Glutamatergic neuron (in vitro differentiated cells): ENCODE measurements around the gene PDZD4. TPM values are rescaled to one million over a fixed set of nuclear protein-coding genes. Genes with fewer than 3 reads are reported as not detected.

Experiments used
- DNase-seq: peaks from one replicate; pipeline ENCODE4 v3.0.0; 2022
- H3K27ac Mint-ChIP-seq: one replicate; pipeline ENCODE4 v1.8.0; 2020; ENCODE audit warnings: mild to moderate bottlenecking, mixed read lengths, inconsistent platforms; ENCODE audit not compliant: unreplicated experiment
- H3K27me3 Mint-ChIP-seq: one replicate; pipeline ENCODE4 v1.8.0; 2020; ENCODE audit warnings: mild to moderate bottlenecking, moderate library complexity, mixed read lengths, inconsistent platforms; ENCODE audit not compliant: unreplicated experiment
- H3K36me3 Mint-ChIP-seq: one replicate; pipeline ENCODE4 v1.8.0; 2020; ENCODE audit warnings: mild to moderate bottlenecking, mixed read lengths, inconsistent platforms; ENCODE audit not compliant: unreplicated experiment
- H3K4me1 Mint-ChIP-seq: one replicate; pipeline ENCODE4 v1.8.0; 2020; ENCODE audit warnings: mild to moderate bottlenecking, low read depth, mixed read lengths, inconsistent platforms; ENCODE audit not compliant: unreplicated experiment
- H3K4me3 Mint-ChIP-seq: one replicate; pipeline ENCODE4 v1.8.0; 2020; ENCODE audit warnings: mild to moderate bottlenecking, mixed read lengths, inconsistent platforms; ENCODE audit not compliant: unreplicated experiment
- H3K9me3 Mint-ChIP-seq: one replicate; pipeline ENCODE4 v1.8.0; 2020; ENCODE audit warnings: mild to moderate bottlenecking, moderate library complexity, mixed read lengths, inconsistent platforms; ENCODE audit not compliant: unreplicated experiment
- total RNA-seq: library from RNA; stranded (reverse); fragmentation: NEBNext Ultra II Directional; extraction: Animal tissue kit (Norgen Biotek cat#: 25700); gene quantifications from one replicate; pipeline ENCODE4 v1.2.1, GENCODE V29; 2021; ENCODE audit not compliant: unreplicated experiment
- TF ChIP-seq, protein P1 (sequence below): fragments of 200-600 bp; sonication (generic); IDR thresholded peaks from one replicate; pipeline ENCODE4 v1.5.0; 2021; ENCODE audit not compliant: partially characterized antibody, unreplicated experiment

The PDZD4 gene
- total RNA-seq, 1 donor from 2014 or later, result 41.8 TPM

DNA sequence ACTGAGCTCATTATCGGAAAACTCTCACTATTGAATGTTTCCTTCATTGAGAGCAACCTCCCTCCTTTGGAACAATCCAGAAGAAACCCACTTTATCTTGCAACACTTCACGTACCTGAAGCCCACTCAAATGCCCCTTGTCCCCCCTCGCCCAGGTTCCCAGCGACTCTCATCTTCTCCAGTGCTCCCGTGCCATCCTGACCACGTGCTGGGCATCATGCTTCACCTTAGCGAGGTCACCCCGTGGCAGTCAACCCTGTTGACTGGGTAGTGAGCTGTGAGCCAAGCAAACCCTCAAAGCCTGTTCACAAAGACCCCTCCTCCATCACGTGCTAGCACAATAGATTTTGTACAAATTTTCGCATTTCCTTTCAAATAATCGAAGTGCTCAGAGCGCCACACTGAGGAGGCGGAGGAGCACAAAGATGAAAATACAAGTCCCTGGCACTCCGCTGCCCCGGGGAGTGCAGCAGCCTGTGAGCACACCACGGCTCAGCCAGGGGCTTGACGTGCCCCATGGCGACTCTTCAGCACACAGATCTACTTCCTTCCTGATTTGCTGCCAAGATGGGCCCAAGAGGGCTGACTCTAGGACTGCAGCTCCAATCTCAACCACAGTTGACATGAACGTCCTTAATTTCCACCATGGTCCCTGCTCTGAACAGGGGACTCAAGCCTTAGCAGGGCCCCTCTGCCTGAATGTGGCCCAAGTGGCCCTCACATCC, 15.6 kb downstream of the PDZD4 start:
- Mint-ChIP-seq H3K4me1 (peaks cover 4% of the 10 kb centered on the region), H3K27me3 (peaks cover 4% of the 10 kb centered on the region), H3K27ac (no peak overlapping the region), H3K4me3 (no peak overlapping the region), H3K36me3 (no peaks in the 10 kb centered on the region), H3K9me3 (no peaks in the 10 kb centered on the region)
- TF ChIP-seq, protein P1, sequence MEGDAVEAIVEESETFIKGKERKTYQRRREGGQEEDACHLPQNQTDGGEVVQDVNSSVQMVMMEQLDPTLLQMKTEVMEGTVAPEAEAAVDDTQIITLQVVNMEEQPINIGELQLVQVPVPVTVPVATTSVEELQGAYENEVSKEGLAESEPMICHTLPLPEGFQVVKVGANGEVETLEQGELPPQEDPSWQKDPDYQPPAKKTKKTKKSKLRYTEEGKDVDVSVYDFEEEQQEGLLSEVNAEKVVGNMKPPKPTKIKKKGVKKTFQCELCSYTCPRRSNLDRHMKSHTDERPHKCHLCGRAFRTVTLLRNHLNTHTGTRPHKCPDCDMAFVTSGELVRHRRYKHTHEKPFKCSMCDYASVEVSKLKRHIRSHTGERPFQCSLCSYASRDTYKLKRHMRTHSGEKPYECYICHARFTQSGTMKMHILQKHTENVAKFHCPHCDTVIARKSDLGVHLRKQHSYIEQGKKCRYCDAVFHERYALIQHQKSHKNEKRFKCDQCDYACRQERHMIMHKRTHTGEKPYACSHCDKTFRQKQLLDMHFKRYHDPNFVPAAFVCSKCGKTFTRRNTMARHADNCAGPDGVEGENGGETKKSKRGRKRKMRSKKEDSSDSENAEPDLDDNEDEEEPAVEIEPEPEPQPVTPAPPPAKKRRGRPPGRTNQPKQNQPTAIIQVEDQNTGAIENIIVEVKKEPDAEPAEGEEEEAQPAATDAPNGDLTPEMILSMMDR, result no peak
- no peak for DNase-seq

DNA sequence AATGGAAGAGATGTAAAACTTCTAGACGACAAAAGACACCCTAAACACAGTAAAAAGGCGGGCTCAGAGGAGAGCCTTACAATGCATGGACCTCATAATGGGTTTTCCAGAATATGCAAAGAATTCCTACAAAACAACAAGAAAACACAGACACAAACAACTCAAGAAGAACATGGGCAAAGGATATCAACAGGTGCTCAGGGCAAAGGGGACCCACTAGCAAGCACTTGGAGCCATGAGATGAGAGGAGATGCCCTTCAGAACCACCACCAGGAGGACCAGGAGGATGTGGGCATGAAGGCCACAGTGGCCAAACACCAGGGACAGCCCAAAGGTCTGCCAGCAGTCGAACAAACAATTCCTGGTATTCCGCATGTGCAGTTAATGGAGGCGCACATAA, 17.2 kb downstream of the PDZD4 start:
- peaks cover 3% of the 10 kb centered on the region for H3K27me3 Mint-ChIP-seq
- no peaks in the 10 kb centered on the region for H3K9me3 Mint-ChIP-seq
- H3K36me3 Mint-ChIP-seq, result no peaks in the 10 kb centered on the region
- no peak for DNase-seq
- H3K27ac Mint-ChIP-seq, result no peak overlapping the region
- TF ChIP-seq, protein P1, result no peak
- peaks cover 4% of the 10 kb centered on the region for H3K4me1 Mint-ChIP-seq
- H3K4me3 Mint-ChIP-seq, result no peak overlapping the region

DNA sequence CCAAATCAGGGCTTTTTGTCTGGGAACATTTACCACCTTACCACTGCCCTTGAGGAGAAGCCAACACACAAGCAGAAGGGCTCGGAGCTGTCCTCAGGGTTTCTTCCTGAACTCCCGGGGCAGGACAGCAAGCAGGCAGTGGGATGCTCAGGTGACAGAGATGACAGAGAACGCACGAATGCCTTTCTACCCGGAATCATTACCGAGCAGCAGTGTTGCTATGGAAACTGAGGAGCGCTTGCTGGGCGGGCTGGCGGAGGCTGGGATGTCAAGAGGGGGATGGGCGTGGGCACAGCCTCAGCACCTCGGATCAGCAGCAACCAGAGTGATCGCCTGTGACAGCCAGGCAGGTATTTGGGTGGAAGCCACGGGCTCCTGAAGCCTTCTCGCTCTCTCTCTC, 18.1 kb downstream of the PDZD4 start:
- no peaks in the 10 kb centered on the region for H3K36me3 Mint-ChIP-seq
- H3K27ac Mint-ChIP-seq, result no peak overlapping the region
- DNase-seq, result no peak
- TF ChIP-seq, protein P1, result no peak
- peaks cover 4% of the 10 kb centered on the region for H3K4me1 Mint-ChIP-seq
- no peaks in the 10 kb centered on the region for H3K9me3 Mint-ChIP-seq
- H3K4me3 Mint-ChIP-seq, result no peak overlapping the region
- peaks cover 3% of the 10 kb centered on the region for H3K27me3 Mint-ChIP-seq

DNA sequence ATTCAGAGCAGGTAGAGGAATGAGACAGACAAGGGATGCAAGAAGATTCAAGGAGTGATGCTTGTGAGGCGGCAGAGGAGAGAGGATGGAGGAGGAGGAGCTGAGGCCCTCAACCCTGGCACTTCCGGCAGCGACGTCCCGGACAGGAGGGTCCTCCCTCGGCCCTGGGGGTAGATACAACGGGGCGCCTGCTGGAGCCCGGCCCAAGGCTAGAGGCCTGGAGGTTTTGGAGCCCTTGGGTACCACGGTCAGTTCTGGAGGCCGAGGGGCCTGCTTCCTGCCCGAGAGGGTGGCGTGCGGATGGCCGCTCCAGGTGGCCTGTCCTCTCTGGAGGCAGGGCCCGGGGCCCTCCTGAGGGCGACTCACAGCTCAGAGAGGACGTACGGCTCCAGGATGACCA, 22.4 kb downstream of the PDZD4 start:
- peaks cover 2% of the 10 kb centered on the region for H3K27me3 Mint-ChIP-seq
- no peaks in the 10 kb centered on the region for H3K36me3 Mint-ChIP-seq
- no peak for DNase-seq
- no peak overlapping the region for H3K27ac Mint-ChIP-seq
- H3K4me3 Mint-ChIP-seq, result no peak overlapping the region
- H3K9me3 Mint-ChIP-seq, result no peaks in the 10 kb centered on the region
- peaks cover 2% of the 10 kb centered on the region for H3K4me1 Mint-ChIP-seq
- TF ChIP-seq, protein P1, result no peak

DNA sequence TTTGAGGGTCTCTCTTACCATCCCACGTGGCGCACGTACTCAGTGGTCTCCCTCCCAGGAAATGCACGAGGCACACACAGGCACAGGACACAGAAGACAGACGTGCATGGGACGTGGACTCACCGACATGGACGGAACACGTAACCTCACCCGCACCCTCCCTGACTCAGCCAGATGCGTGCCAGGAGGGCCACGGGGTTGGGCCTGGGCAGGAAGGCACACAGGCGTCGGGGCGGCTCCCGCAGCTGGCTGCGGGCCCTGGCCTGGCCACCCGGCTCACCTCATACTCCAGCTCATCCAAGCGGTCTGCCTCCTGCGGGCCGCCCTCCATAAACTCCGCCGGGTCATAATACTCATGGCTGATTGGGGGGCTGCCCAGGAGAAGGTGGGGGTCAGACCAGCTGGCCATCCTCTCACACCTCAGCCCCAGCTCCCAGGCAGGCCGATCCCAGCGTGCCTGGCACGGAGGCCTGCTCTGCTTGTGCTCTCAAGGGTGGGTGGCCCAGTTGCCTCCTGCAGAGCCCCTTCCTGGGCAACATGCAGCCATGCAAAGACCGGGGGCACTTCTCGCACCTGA, 23.3 kb downstream of the PDZD4 start:
- H3K36me3 Mint-ChIP-seq, result no peaks in the 10 kb centered on the region
- TF ChIP-seq, protein P1, result no peak
- H3K27me3 Mint-ChIP-seq, result peaks cover 2% of the 10 kb centered on the region
- peaks cover 2% of the 10 kb centered on the region for H3K4me1 Mint-ChIP-seq
- H3K9me3 Mint-ChIP-seq, result no peaks in the 10 kb centered on the region
- no peak overlapping the region for H3K4me3 Mint-ChIP-seq
- H3K27ac Mint-ChIP-seq, result no peak overlapping the region
- DNase-seq, result no peak
